ENCODE results near the gene DUSP8.
"Not testable (repeated sequence)": the region's sequence is repeated elsewhere in the genome, so short reads cannot be mapped to it uniquely, and the experiment has no call there.

Gene DUSP8

GRCh38 chr11:1511937-1512496 lies 60.1 kb downstream of the DUSP8 start:
- no peak for DNase-seq

GRCh38 chr11:1510928-1511327 lies 61.1 kb downstream of the DUSP8 start:
- DNase-seq = no peak

- DNase-seq = not testable (repeated sequence)
Measured at GRCh38 chr11:1510351-1510750, 61.7 kb downstream of the DUSP8 start.

- DNase-seq = no peak
Measured at GRCh38 chr11:1509626-1510255, 62.3 kb downstream of the DUSP8 start.

- no peak for DNase-seq
Measured at GRCh38 chr11:1508986-1509385, 63.1 kb downstream of the DUSP8 start.

GRCh38 chr11:1508491-1508891 lies 63.6 kb downstream of the DUSP8 start:
- no peak for DNase-seq

GRCh38 chr11:1507381-1508140 lies 64.5 kb downstream of the DUSP8 start:
- DNase-seq = no peak

- DNase-seq = no peak
Measured at GRCh38 chr11:1506981-1507380, 65.1 kb downstream of the DUSP8 start.

- DNase-seq = no peak
Measured at GRCh38 chr11:1505480-1505879, 66.6 kb downstream of the DUSP8 start.

- no peak for DNase-seq
Measured at GRCh38 chr11:1504581-1505290, 67.3 kb downstream of the DUSP8 start.

GRCh38 chr11:1504138-1504537 lies 67.9 kb downstream of the DUSP8 start:
- no peak for DNase-seq
